HEK293 (cell line): ENCODE measurements around the gene SPRY1.

Experiments used
- CTCF ChIA-PET: fragments of 350-600 bp; formaldehyde crosslinking; extraction: SDS; loops from one replicate; lab custom pipeline; 2021; ENCODE audit warnings: antibody characterized with exemption; lab: Yijun Ruan, JAX
- POLR2A ChIA-PET: fragments of 300-600 bp; formaldehyde crosslinking; extraction: SDS; loops from one replicate; lab custom pipeline; 2020; ENCODE audit warnings: antibody characterized with exemption, inconsistent platforms; lab: Yijun Ruan, JAX
- H3K27ac ChIP-seq: fragments of 200-500 bp; sonication (Bioruptor generic); 2 replicates; pipeline ENCODE4 v1.5.1; 2014; ENCODE audit warnings: low read depth, low read length, control low read depth, inconsistent platforms; ENCODE audit errors: extremely low read depth
- H3K36me3 ChIP-seq, 2 experiments: fragments of 200-500 bp in 1 of 2; sonication (Bioruptor generic) in 1 of 2; 1 replicate in 1 of 2; 2 replicates in 1 of 2; pipeline ENCODE4 v1.5.1; 2014 to 2017; ENCODE audit warnings: inconsistent platforms in 2 of 2, low read length in 2 of 2; ENCODE audit not compliant: control insufficient read depth in 2 of 2, insufficient read depth in 1 of 2
- H3K4me1 ChIP-seq: fragments of 200-500 bp; sonication (Bioruptor generic); 2 replicates; pipeline ENCODE4 v1.5.1; 2014; ENCODE audit warnings: mild to moderate bottlenecking, low read length, inconsistent platforms; ENCODE audit not compliant: control insufficient read depth, insufficient read depth
- H3K4me3 ChIP-seq: 2 replicates; pipeline ENCODE4 v1.5.1; 2011; ENCODE audit warnings: low read depth, mild to moderate bottlenecking, control low read depth, low read length, moderate library complexity
- H3K9me3 ChIP-seq: fragments of 200-500 bp; sonication (Bioruptor generic); 2 replicates; pipeline ENCODE4 v1.5.1; 2014; ENCODE audit warnings: low read depth, low read length, inconsistent platforms; ENCODE audit not compliant: control insufficient read depth, insufficient read depth
- BCL11A ChIP-seq: fragments of 450-650 bp; formaldehyde crosslinking; IDR thresholded peaks from 2 replicates; pipeline ENCODE4 v1.5.1; 2016; ENCODE audit warnings: low read depth, missing biosample characterization, missing genetic modification characterization
- SALL2 ChIP-seq: fragments of 450-650 bp; formaldehyde crosslinking; IDR thresholded peaks from 2 replicates; pipeline ENCODE4 v1.5.0; 2017; ENCODE audit warnings: missing biosample characterization, mild to moderate bottlenecking, missing genetic modification characterization, borderline replicate concordance
- ZBTB17 ChIP-seq: fragments of 450-650 bp; formaldehyde crosslinking; IDR thresholded peaks from 2 replicates; pipeline ENCODE4 v1.5.1; 2016; ENCODE audit warnings: missing biosample characterization, missing genetic modification characterization
- ZBTB48 ChIP-seq: fragments of 450-650 bp; formaldehyde crosslinking; IDR thresholded peaks from 2 replicates; pipeline ENCODE4 v1.5.1; 2016; ENCODE audit warnings: missing biosample characterization, missing genetic modification characterization
- ZNF10 ChIP-seq: fragments of 450-650 bp; formaldehyde crosslinking; IDR thresholded peaks from 2 replicates; pipeline ENCODE4 v1.5.1; 2017; ENCODE audit warnings: missing biosample characterization, missing genetic modification characterization
- ZNF211 ChIP-seq: fragments of 450-650 bp; formaldehyde crosslinking; IDR thresholded peaks from 2 replicates; pipeline ENCODE4 v1.5.1; 2016; ENCODE audit warnings: low read depth, missing biosample characterization, missing genetic modification characterization
- ZNF335 ChIP-seq: fragments of 450-650 bp; formaldehyde crosslinking; conservative IDR thresholded peaks from 2 replicates; pipeline ENCODE4 v1.5.1; 2016; ENCODE audit warnings: missing biosample characterization, missing genetic modification characterization
- ZNF416 ChIP-seq: fragments of 450-650 bp; formaldehyde crosslinking; IDR thresholded peaks from 2 replicates; pipeline ENCODE4 v1.5.1; 2016; ENCODE audit warnings: missing biosample characterization, missing genetic modification characterization
- ZNF585B ChIP-seq: fragments of 450-650 bp; formaldehyde crosslinking; IDR thresholded peaks from 2 replicates; pipeline ENCODE4 v1.5.1; 2016; ENCODE audit warnings: missing biosample characterization, missing genetic modification characterization
- ZNF626 ChIP-seq: fragments of 450-650 bp; sonication (Bioruptor Pico); formaldehyde crosslinking; IDR thresholded peaks from 2 replicates; pipeline ENCODE4 v1.5.1; 2018; ENCODE audit warnings: missing biosample characterization, missing genetic modification characterization, inconsistent platforms
- ZNF629 ChIP-seq: fragments of 450-650 bp; formaldehyde crosslinking; IDR thresholded peaks from 2 replicates; pipeline ENCODE4 v1.5.1; 2017; ENCODE audit warnings: missing biosample characterization, missing genetic modification characterization
- ZNF658 ChIP-seq: fragments of 450-650 bp; formaldehyde crosslinking; IDR thresholded peaks from 2 replicates; pipeline ENCODE4; 2016; ENCODE audit warnings: missing biosample characterization, missing genetic modification characterization
- ZNF664 ChIP-seq: fragments of 450-650 bp; formaldehyde crosslinking; IDR thresholded peaks from 2 replicates; pipeline ENCODE4 v1.5.1; 2016; ENCODE audit warnings: missing biosample characterization, missing genetic modification characterization
- ZXDB ChIP-seq: fragments of 450-650 bp; formaldehyde crosslinking; IDR thresholded peaks from 2 replicates; pipeline ENCODE4 v1.5.1; 2016; ENCODE audit warnings: missing biosample characterization, missing genetic modification characterization
- TF ChIP-seq, protein P1 (sequence below): fragments of 450-650 bp; formaldehyde crosslinking; IDR thresholded peaks from 2 replicates; pipeline ENCODE4 v1.5.1; 2017; ENCODE audit warnings: missing biosample characterization, missing genetic modification characterization
- TF ChIP-seq, protein P2 (sequence below): fragments of 450-650 bp; formaldehyde crosslinking; IDR thresholded peaks from 2 replicates; pipeline ENCODE4 v1.5.1; 2017; ENCODE audit warnings: missing biosample characterization, missing genetic modification characterization
- TF ChIP-seq, protein P3 (sequence below): fragments of 450-650 bp; formaldehyde crosslinking; IDR thresholded peaks from 2 replicates; pipeline ENCODE4 v1.5.1; 2016; ENCODE audit warnings: missing biosample characterization, missing genetic modification characterization
- TF ChIP-seq, protein P4 (sequence below): fragments of 450-650 bp; IDR thresholded peaks from 2 replicates; pipeline ENCODE4 v1.5.1; 2018; ENCODE audit warnings: missing biosample characterization, mild to moderate bottlenecking, missing genetic modification characterization
- TF ChIP-seq, protein P5 (sequence below): fragments of 450-650 bp; formaldehyde crosslinking; IDR thresholded peaks from 2 replicates; pipeline ENCODE4; 2016; ENCODE audit warnings: missing biosample characterization, missing genetic modification characterization

Gene SPRY1

DNA sequence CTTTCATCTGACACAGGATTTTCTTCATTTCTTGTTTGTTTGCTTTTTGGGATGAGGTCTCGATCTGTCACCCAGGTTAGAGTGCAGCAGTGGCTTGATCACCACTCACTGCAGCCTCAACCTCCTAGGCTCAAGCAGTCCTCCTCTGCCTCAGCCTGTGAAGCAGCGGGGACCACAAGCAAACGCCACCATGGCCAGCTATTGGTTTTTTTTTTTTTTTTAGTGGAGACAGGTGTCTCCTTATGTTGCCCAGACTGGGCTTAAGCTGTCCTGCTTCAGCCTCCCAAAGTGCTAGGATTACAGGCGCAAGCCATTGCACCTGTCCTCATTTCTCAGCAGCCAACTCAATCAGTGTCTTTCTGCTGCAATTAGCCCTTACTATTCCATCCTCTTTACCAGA, 10.3 kb downstream of the SPRY1 start:
- peaks cover 6% of the 10 kb centered on the region; the same call in 1 of the 2 replicates for H3K4me1 ChIP-seq
- no peak overlapping the region for H3K27ac ChIP-seq
- H3K9me3 ChIP-seq: no peaks in the 10 kb centered on the region
- ChIA-PET CTCF (interaction anchor here (0.6 to 1.6 kb wide), 3 partner anchors 16 to 254 kb away, joined by 3 to 5 read pairs (median 3); no protein-coding TSS in a partner anchor), POLR2A (no interaction called here)
- no peak overlapping the region for H3K4me3 ChIP-seq
- H3K36me3 ChIP-seq: peaks cover 6 to 26% of the 10 kb centered on the region in 2 experiments; a peak in 2 of 3 replicates
- TF ChIP-seq ZNF585B (tag by site-specific recombination): no peak
- TF ChIP-seq SALL2: no peak
- TF ChIP-seq ZBTB17 (tag by site-specific recombination): no peak
- no peak for TF ChIP-seq ZNF658 (tag by site-specific recombination)
- no peak for TF ChIP-seq ZXDB (tag by site-specific recombination)
- TF ChIP-seq ZNF626 (tag by site-specific recombination): no peak
- no peak for TF ChIP-seq ZNF416
- no peak for TF ChIP-seq ZNF10 (tag by site-specific recombination)
- TF ChIP-seq ZNF335 (tag by site-specific recombination): no peak
- no peak for TF ChIP-seq ZBTB48
- no peak for TF ChIP-seq ZNF664 (tag by site-specific recombination)
- TF ChIP-seq, protein P1, sequence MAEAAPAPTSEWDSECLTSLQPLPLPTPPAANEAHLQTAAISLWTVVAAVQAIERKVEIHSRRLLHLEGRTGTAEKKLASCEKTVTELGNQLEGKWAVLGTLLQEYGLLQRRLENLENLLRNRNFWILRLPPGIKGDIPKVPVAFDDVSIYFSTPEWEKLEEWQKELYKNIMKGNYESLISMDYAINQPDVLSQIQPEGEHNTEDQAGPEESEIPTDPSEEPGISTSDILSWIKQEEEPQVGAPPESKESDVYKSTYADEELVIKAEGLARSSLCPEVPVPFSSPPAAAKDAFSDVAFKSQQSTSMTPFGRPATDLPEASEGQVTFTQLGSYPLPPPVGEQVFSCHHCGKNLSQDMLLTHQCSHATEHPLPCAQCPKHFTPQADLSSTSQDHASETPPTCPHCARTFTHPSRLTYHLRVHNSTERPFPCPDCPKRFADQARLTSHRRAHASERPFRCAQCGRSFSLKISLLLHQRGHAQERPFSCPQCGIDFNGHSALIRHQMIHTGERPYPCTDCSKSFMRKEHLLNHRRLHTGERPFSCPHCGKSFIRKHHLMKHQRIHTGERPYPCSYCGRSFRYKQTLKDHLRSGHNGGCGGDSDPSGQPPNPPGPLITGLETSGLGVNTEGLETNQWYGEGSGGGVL (tag by site-specific recombination): no peak
- no peak for TF ChIP-seq BCL11A
- TF ChIP-seq, protein P2, sequence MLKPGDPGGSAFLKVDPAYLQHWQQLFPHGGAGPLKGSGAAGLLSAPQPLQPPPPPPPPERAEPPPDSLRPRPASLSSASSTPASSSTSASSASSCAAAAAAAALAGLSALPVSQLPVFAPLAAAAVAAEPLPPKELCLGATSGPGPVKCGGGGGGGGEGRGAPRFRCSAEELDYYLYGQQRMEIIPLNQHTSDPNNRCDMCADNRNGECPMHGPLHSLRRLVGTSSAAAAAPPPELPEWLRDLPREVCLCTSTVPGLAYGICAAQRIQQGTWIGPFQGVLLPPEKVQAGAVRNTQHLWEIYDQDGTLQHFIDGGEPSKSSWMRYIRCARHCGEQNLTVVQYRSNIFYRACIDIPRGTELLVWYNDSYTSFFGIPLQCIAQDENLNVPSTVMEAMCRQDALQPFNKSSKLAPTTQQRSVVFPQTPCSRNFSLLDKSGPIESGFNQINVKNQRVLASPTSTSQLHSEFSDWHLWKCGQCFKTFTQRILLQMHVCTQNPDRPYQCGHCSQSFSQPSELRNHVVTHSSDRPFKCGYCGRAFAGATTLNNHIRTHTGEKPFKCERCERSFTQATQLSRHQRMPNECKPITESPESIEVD (tag by site-specific recombination): no peak
- no peak for TF ChIP-seq ZNF629
- TF ChIP-seq, protein P3, sequence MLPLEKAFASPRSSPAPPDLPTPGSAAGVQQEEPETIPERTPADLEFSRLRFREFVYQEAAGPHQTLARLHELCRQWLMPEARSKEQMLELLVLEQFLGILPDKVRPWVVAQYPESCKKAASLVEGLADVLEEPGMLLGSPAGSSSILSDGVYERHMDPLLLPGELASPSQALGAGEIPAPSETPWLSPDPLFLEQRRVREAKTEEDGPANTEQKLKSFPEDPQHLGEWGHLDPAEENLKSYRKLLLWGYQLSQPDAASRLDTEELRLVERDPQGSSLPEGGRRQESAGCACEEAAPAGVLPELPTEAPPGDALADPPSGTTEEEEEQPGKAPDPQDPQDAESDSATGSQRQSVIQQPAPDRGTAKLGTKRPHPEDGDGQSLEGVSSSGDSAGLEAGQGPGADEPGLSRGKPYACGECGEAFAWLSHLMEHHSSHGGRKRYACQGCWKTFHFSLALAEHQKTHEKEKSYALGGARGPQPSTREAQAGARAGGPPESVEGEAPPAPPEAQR (tag by site-specific recombination): no peak
- TF ChIP-seq, protein P4, sequence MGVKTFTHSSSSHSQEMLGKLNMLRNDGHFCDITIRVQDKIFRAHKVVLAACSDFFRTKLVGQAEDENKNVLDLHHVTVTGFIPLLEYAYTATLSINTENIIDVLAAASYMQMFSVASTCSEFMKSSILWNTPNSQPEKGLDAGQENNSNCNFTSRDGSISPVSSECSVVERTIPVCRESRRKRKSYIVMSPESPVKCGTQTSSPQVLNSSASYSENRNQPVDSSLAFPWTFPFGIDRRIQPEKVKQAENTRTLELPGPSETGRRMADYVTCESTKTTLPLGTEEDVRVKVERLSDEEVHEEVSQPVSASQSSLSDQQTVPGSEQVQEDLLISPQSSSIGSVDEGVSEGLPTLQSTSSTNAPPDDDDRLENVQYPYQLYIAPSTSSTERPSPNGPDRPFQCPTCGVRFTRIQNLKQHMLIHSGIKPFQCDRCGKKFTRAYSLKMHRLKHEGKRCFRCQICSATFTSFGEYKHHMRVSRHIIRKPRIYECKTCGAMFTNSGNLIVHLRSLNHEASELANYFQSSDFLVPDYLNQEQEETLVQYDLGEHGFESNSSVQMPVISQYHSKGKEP (tag by site-specific recombination): no peak
- no peak for TF ChIP-seq ZNF211
- TF ChIP-seq, protein P5, sequence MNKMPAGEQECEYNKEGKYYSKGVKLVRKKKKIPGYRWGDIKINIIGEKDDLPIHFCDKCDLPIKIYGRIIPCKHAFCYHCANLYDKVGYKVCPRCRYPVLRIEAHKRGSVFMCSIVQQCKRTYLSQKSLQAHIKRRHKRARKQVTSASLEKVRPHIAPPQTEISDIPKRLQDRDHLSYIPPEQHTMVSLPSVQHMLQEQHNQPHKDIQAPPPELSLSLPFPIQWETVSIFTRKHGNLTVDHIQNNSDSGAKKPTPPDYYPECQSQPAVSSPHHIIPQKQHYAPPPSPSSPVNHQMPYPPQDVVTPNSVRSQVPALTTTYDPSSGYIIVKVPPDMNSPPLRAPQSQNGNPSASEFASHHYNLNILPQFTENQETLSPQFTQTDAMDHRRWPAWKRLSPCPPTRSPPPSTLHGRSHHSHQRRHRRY (tag by site-specific recombination): no peak
